A549 (cell line): ENCODE data around the gene PLEKHF1.

Source experiments
- TF ChIP-seq, protein P1 (sequence below): fragments of >200 bp; sonication (Bioruptor Twin); formaldehyde crosslinking; IDR thresholded peaks from 3 replicates; pipeline ENCODE4 v1.5.1; 2016
- TF ChIP-seq, protein P2 (sequence below): fragments of 200-600 bp; sonication (generic); IDR thresholded peaks from 2 replicates; pipeline ENCODE4 v1.6.1; 2016; ENCODE audit warnings: antibody characterized with exemption, mild to moderate bottlenecking, moderate library complexity

DNA sequence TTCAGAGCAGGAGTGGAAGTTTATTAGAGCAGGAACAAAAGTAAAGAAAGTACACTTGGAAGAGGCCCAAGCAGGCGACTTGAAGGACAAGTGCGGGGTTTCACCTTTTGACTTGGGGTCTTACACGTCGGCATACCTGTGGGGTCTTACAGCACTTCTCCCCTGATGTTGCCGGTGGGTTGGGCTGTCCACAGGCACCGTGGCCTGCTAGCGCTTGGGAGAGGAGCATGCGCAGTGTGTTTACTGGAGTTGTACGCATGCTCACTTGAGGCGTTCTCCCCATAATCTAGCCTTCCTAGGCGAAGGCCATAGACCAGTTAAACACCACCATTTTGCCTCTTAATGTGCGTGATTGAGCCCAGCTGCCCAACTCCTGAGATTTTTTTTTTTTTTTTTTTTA is 25.0 kb upstream of the PLEKHF1 start:
- TF ChIP-seq, protein P1, sequence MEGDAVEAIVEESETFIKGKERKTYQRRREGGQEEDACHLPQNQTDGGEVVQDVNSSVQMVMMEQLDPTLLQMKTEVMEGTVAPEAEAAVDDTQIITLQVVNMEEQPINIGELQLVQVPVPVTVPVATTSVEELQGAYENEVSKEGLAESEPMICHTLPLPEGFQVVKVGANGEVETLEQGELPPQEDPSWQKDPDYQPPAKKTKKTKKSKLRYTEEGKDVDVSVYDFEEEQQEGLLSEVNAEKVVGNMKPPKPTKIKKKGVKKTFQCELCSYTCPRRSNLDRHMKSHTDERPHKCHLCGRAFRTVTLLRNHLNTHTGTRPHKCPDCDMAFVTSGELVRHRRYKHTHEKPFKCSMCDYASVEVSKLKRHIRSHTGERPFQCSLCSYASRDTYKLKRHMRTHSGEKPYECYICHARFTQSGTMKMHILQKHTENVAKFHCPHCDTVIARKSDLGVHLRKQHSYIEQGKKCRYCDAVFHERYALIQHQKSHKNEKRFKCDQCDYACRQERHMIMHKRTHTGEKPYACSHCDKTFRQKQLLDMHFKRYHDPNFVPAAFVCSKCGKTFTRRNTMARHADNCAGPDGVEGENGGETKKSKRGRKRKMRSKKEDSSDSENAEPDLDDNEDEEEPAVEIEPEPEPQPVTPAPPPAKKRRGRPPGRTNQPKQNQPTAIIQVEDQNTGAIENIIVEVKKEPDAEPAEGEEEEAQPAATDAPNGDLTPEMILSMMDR = no peak
- TF ChIP-seq, protein P2, sequence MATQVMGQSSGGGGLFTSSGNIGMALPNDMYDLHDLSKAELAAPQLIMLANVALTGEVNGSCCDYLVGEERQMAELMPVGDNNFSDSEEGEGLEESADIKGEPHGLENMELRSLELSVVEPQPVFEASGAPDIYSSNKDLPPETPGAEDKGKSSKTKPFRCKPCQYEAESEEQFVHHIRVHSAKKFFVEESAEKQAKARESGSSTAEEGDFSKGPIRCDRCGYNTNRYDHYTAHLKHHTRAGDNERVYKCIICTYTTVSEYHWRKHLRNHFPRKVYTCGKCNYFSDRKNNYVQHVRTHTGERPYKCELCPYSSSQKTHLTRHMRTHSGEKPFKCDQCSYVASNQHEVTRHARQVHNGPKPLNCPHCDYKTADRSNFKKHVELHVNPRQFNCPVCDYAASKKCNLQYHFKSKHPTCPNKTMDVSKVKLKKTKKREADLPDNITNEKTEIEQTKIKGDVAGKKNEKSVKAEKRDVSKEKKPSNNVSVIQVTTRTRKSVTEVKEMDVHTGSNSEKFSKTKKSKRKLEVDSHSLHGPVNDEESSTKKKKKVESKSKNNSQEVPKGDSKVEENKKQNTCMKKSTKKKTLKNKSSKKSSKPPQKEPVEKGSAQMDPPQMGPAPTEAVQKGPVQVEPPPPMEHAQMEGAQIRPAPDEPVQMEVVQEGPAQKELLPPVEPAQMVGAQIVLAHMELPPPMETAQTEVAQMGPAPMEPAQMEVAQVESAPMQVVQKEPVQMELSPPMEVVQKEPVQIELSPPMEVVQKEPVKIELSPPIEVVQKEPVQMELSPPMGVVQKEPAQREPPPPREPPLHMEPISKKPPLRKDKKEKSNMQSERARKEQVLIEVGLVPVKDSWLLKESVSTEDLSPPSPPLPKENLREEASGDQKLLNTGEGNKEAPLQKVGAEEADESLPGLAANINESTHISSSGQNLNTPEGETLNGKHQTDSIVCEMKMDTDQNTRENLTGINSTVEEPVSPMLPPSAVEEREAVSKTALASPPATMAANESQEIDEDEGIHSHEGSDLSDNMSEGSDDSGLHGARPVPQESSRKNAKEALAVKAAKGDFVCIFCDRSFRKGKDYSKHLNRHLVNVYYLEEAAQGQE = no peak
